Measurements from ENCODE around the gene MICAL2.

The MICAL2 gene

GRCh38 chr11:12098601-12099000 lies 11.8 kb upstream of the MICAL2 start:
- no peak for DNase-seq

- no peak for DNase-seq
Measured at GRCh38 chr11:12099132-12099873, 11.1 kb upstream of the MICAL2 start.

GRCh38 chr11:12100429-12100828 lies 10.0 kb upstream of the MICAL2 start:
- no peak for DNase-seq

GRCh38 chr11:12100841-12101242 lies 9.5 kb upstream of the MICAL2 start:
- no peak for DNase-seq

GRCh38 chr11:12101318-12101717 lies 9.1 kb upstream of the MICAL2 start:
- no peak for DNase-seq

GRCh38 chr11:12102588-12103410 lies 7.6 kb upstream of the MICAL2 start:
- DNase-seq = no peak

GRCh38 chr11:12103411-12104225 lies 6.8 kb upstream of the MICAL2 start:
- DNase-seq = no peak

GRCh38 chr11:12105471-12105870 lies 4.9 kb upstream of the MICAL2 start:
- no peak for DNase-seq

- DNase-seq = no peak
Measured at GRCh38 chr11:12106101-12106500, 4.3 kb upstream of the MICAL2 start.

GRCh38 chr11:12106501-12106900 lies 3.9 kb upstream of the MICAL2 start:
- DNase-seq = no peak

- no peak for DNase-seq
Measured at GRCh38 chr11:12108875-12109453, 1.4 kb upstream of the MICAL2 start.

GRCh38 chr11:12109591-12110196 lies 696 bp upstream of the MICAL2 start:
- DNase-seq = no peak

- DNase-seq = no peak
Measured at GRCh38 chr11:12110714-12111548, 541 bp downstream of the MICAL2 start.

- DNase-seq = no peak
Measured at GRCh38 chr11:12111549-12112520, 1.4 kb downstream of the MICAL2 start.

GRCh38 chr11:12112750-12113149 lies 2.4 kb downstream of the MICAL2 start:
- DNase-seq = no peak

GRCh38 chr11:12113294-12113693 lies 2.9 kb downstream of the MICAL2 start:
- no peak for DNase-seq

GRCh38 chr11:12114193-12115033 lies 4.0 kb downstream of the MICAL2 start:
- no peak for DNase-seq

GRCh38 chr11:12116425-12117032 lies 6.1 kb downstream of the MICAL2 start:
- DNase-seq = no peak

- DNase-seq = no peak
Measured at GRCh38 chr11:12117200-12117599, 6.8 kb downstream of the MICAL2 start.

Data from NCI-H1092 (cell line).